Upper lobe of left lung (tissue), 6 donors: Measurements from ENCODE around the gene FPGS. TPM values are rescaled to one million over a fixed set of nuclear protein-coding genes. Genes with fewer than 3 reads are reported as not detected.
"Not testable (repeated sequence)": the region's sequence is repeated elsewhere in the genome, so short reads cannot be mapped to it uniquely, and the experiment has no call there.

Experiments used
- ATAC-seq, 2 donors: fragments of 200-7000 bp; cut with Tn5 transposase; one replicate each; pipeline ENCODE4 v1.9.1; 2022; ENCODE audit warnings: mild to moderate bottlenecking in 2 of 2, moderate library complexity in 2 of 2; ENCODE audit not compliant: low FRiP score in 2 of 2
- DNase-seq, 2 donors: peaks; one replicate each; pipeline ENCODE4 v3.0.0-alpha.2; 2019 to 2020
- H3K27ac ChIP-seq, 4 donors: fragments of 200-600 bp; sonication (generic); one replicate each; pipeline ENCODE4 v1.5.1; 2016 to 2019
- H3K27me3 ChIP-seq, 4 donors: fragments of 200-600 bp; sonication (generic); one replicate each; pipeline ENCODE4 v1.5.1; 2017 to 2019
- H3K36me3 ChIP-seq, 4 donors: fragments of 200-600 bp; sonication (generic); one replicate each; pipeline ENCODE4 v1.5.1; 2016 to 2019
- H3K4me1 ChIP-seq, 4 donors: fragments of 200-600 bp; sonication (generic); one replicate each; pipeline ENCODE4 v1.5.1; 2018 to 2019
- H3K4me3 ChIP-seq, 4 donors: fragments of 200-600 bp; sonication (generic); one replicate each; pipeline ENCODE4 v1.5.1; 2017 to 2019; ENCODE audit warnings: mild to moderate bottlenecking in 2 of 4, moderate library complexity in 1 of 4
- H3K9me3 ChIP-seq, 4 donors: fragments of 200-600 bp; sonication (generic); one replicate each; pipeline ENCODE4 v1.5.1; 2018 to 2019
- EP300 ChIP-seq, 4 donors: sonication (generic); formaldehyde crosslinking; IDR thresholded peaks; one replicate each; pipeline ENCODE4 v1.5.1; 2017; ENCODE audit warnings: antibody characterized with exemption in 4 of 4, control low read depth in 2 of 4
- POLR2A ChIP-seq, 4 donors: fragments of 450-650 bp; IDR thresholded peaks; one replicate each; pipeline ENCODE4 v1.5.1; 2016 to 2017; ENCODE audit warnings: antibody characterized with exemption in 4 of 4, mild to moderate bottlenecking in 2 of 4
- POLR2AphosphoS5 ChIP-seq, 2 donors: sonication (generic); formaldehyde crosslinking; IDR thresholded peaks; one replicate each; pipeline ENCODE4 v1.5.1; 2017; ENCODE audit warnings: antibody characterized with exemption in 2 of 2
- WGBS, 2 donors: methylation state at CpG; one replicate each; pipeline ENCODE4 v1.1.5; 2017 to 2018; 5-methylcytosine and 5-hydroxymethylcytosine counted together
- total RNA-seq, 6 donors: library from RNA; depleted of rRNA in 4 of 6; stranded (reverse); fragments of >200 nt in 4 of 6; gene quantifications; one replicate each; pipeline versions ENCODE4 v1.1.0 to v1.2.1, GENCODE V29; 2016 to 2021
- TF ChIP-seq, protein P1 (sequence below), 6 experiments: fragments of 450-650 bp in 4 of 6; fragments of 200-600 bp in 2 of 6; sonication (generic) in 2 of 6; IDR thresholded peaks; one replicate each; pipeline ENCODE4 v1.5.1; 2016 to 2019; ENCODE audit warnings: antibody characterized with exemption in 6 of 6
- donor health status: DM: no; HTN: no; CAD: no; lungs with moderate emphysema.
- donor health status: DM: no; HTN: yes; CAD: no; lungs with severe emphysema.

Gene FPGS
- total RNA-seq, 6 donors from 2014 or later: 85.1 to 337 (median 95.5) TPM

DNA sequence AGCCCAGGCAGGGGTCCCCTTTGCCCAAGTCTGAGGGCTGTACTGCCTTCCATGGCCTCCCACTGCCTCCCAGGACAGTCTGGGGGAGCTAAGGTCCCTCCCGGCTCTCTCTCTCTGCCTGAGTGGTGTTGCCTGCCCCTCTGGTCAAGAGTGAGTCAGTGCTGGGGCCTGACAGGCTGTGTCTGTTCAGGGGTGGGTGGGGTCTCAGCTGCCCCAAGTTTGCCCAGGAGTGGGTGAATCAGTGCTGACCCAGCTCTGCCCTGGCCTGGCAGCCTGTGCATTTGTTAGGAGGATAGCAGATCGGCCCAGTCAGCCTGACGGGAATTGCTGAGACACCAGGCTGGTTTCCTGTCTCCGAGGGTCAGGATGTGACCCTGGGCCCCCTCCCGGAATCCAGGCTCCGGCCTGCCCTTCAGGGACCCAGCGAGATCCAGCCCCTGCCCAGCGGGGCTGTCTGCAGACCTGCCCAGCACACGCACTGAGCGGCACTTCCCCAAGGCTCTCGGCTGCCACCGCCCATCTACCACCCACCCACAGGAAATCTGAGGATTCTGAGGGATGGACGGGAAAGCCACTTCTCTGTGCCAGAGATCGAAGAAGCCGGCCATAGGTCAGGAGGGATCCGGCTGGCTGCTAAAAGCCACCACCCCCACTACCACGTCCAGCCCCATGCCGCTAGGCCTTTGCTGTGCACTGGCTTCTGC is 35.8 kb downstream of the FPGS start:
- ATAC-seq: peak; percentile 88 to 89

GRCh38 chr9:127841087-127841835 is 38.6 kb downstream of the FPGS start:
- H3K4me3 ChIP-seq: no peak overlapping the region
- 72 to 82% methylated on average over 10 to 15 of the region's 15 CpGs for WGBS, 2 donors
- ATAC-seq: no peak
- H3K4me1 ChIP-seq: peaks cover 66 to 72% (median 70%) of the 10 kb centered on the region in 4 donors
- no peak for DNase-seq
- no peaks in the 10 kb centered on the region for H3K9me3 ChIP-seq
- peaks cover 0 to 40% (median 12%) of the 10 kb centered on the region in 4 donors for H3K36me3 ChIP-seq
- H3K27me3 ChIP-seq: no peaks in the 10 kb centered on the region
- peak overlapping the region; percentile 87 to 96 (median 90) for H3K27ac ChIP-seq
- TF ChIP-seq POLR2AphosphoS5 (IDR thresholded peaks at IDR 0.05): no peak
- TF ChIP-seq POLR2A (IDR thresholded peaks at IDR 0.05): no peak
- TF ChIP-seq, protein P1, sequence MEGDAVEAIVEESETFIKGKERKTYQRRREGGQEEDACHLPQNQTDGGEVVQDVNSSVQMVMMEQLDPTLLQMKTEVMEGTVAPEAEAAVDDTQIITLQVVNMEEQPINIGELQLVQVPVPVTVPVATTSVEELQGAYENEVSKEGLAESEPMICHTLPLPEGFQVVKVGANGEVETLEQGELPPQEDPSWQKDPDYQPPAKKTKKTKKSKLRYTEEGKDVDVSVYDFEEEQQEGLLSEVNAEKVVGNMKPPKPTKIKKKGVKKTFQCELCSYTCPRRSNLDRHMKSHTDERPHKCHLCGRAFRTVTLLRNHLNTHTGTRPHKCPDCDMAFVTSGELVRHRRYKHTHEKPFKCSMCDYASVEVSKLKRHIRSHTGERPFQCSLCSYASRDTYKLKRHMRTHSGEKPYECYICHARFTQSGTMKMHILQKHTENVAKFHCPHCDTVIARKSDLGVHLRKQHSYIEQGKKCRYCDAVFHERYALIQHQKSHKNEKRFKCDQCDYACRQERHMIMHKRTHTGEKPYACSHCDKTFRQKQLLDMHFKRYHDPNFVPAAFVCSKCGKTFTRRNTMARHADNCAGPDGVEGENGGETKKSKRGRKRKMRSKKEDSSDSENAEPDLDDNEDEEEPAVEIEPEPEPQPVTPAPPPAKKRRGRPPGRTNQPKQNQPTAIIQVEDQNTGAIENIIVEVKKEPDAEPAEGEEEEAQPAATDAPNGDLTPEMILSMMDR (IDR thresholded peaks at IDR 0.05): no peak
- TF ChIP-seq EP300 (IDR thresholded peaks at IDR 0.05): no peak

More for the DNA sequence above, 35.8 kb downstream of the FPGS start:
- no peaks in the 10 kb centered on the region for H3K27me3 ChIP-seq
- peak overlapping the region in 1 of 4 donors; percentile 7 for H3K4me3 ChIP-seq
- 36 to 55% methylated on average over 16 to 17 of the region's 18 CpGs for WGBS, 2 donors
- peak; percentile 81 to 84 for DNase-seq
- H3K27ac ChIP-seq: peak overlapping the region; percentile 87 to 96 (median 90)
- peak in 3 of 4 donors; percentile 12 to 75 (median 56) for TF ChIP-seq POLR2A (IDR thresholded peaks at IDR 0.05)
- TF ChIP-seq POLR2AphosphoS5 (IDR thresholded peaks at IDR 0.05): peak; percentile 85 to 98
- TF ChIP-seq EP300 (IDR thresholded peaks at IDR 0.05): peak in 3 of 4 donors; percentile 85 to 97 (median 92)
- TF ChIP-seq, protein P1 (IDR thresholded peaks at IDR 0.05): no peak
- H3K4me1 ChIP-seq: peaks cover 71 to 77% (median 72%) of the 10 kb centered on the region in 4 donors
- H3K9me3 ChIP-seq: no peaks in the 10 kb centered on the region
- H3K36me3 ChIP-seq: peaks cover 0 to 40% (median 12%) of the 10 kb centered on the region in 4 donors

GRCh38 chr9:127844821-127845359 is 42.2 kb downstream of the FPGS start:
- peaks cover 0 to 10% (median 3%) of the 10 kb centered on the region in 4 donors for H3K9me3 ChIP-seq
- no peak overlapping the region for H3K4me3 ChIP-seq
- H3K27me3 ChIP-seq: no peaks in the 10 kb centered on the region
- TF ChIP-seq EP300 (IDR thresholded peaks at IDR 0.05): no peak
- TF ChIP-seq POLR2A (IDR thresholded peaks at IDR 0.05): no peak
- TF ChIP-seq POLR2AphosphoS5 (IDR thresholded peaks at IDR 0.05): peak; percentile 4 to 59
- TF ChIP-seq, protein P1 (IDR thresholded peaks at IDR 0.05): no peak
- H3K4me1 ChIP-seq: peaks cover 52 to 58% (median 53%) of the 10 kb centered on the region in 4 donors
- peaks cover 0 to 41% (median 11%) of the 10 kb centered on the region in 4 donors for H3K36me3 ChIP-seq
- ATAC-seq (peak in 1 of 2 donors; percentile 10), DNase-seq (no peak)
- WGBS, 2 donors: 66 to 75% methylated on average over 15 to 16 of the region's 16 CpGs
- H3K27ac ChIP-seq: peak overlapping the region; percentile 84 to 91 (median 88)

- H3K27me3 ChIP-seq, H3K4me3 ChIP-seq, DNase-seq, ATAC-seq: not testable (repeated sequence)
- peak overlapping the region; percentile 84 to 91 (median 88) for H3K27ac ChIP-seq
- peaks cover 0 to 40% (median 11%) of the 10 kb centered on the region in 4 donors for H3K36me3 ChIP-seq
- WGBS, 2 donors: 86 to 92% methylated on average over 4 of the region's 4 CpGs
- peaks cover 0 to 15% (median 3%) of the 10 kb centered on the region in 4 donors for H3K9me3 ChIP-seq
- peaks cover 46 to 50% (median 47%) of the 10 kb centered on the region in 4 donors for H3K4me1 ChIP-seq
These were observed 42.9 kb downstream of the FPGS start for GRCh38 chr9:127845619-127846018.
